Sigmoid colon (tissue), 7 donors: Measurements from ENCODE around the gene CHRNA9. TPM values are rescaled to one million over a fixed set of nuclear protein-coding genes. Genes with fewer than 3 reads are reported as not detected.

Experiments used
- DNase-seq: peaks from one replicate; pipeline ENCODE4 v3.0.0-alpha.2; 2019
- H3K27ac ChIP-seq, 4 donors: fragments of 200-600 bp; sonication (generic); one replicate each; pipeline ENCODE4 v1.5.1; 2016 to 2019; ENCODE audit warnings: mild to moderate bottlenecking in 1 of 4
- H3K27me3 ChIP-seq, 3 donors: fragments of 200-600 bp; sonication (generic); one replicate each; pipeline ENCODE4 v1.5.1; 2019; ENCODE audit warnings: mild to moderate bottlenecking in 1 of 3
- H3K36me3 ChIP-seq, 4 donors: fragments of 200-600 bp; sonication (generic); one replicate each; pipeline ENCODE4 v1.5.1; 2016 to 2019
- H3K4me1 ChIP-seq, 4 donors: fragments of 200-600 bp; sonication (generic); one replicate each; pipeline ENCODE4 v1.5.1; 2017 to 2019
- H3K4me3 ChIP-seq, 4 donors: fragments of 200-600 bp; sonication (generic); one replicate each; pipeline ENCODE4 v1.5.1; 2017 to 2019; ENCODE audit warnings: mild to moderate bottlenecking in 2 of 4, moderate library complexity in 1 of 4
- H3K9me3 ChIP-seq, 4 donors: fragments of 200-600 bp in 3 of 4; sonication (generic) in 3 of 4; one replicate each; pipeline versions ENCODE4 v1.5.1 to v1.6.1; 2013 to 2019
- CTCF ChIP-seq, 4 experiments: fragments of 450-650 bp in 3 of 4; fragments of 200-600 bp in 1 of 4; IDR thresholded peaks; one replicate each; pipeline ENCODE4 v1.5.1; 2016 to 2019; ENCODE audit warnings: antibody characterized with exemption in 4 of 4, mild to moderate bottlenecking in 3 of 4, moderate library complexity in 2 of 4
- EP300 ChIP-seq, 4 donors: sonication (generic); formaldehyde crosslinking; IDR thresholded peaks; one replicate each; pipeline ENCODE4 v1.6.1; 2017; ENCODE audit warnings: antibody characterized with exemption in 4 of 4
- POLR2A ChIP-seq, 2 donors: fragments of 450-650 bp; IDR thresholded peaks; one replicate each; pipeline ENCODE4 v1.6.1; 2016; ENCODE audit warnings: antibody characterized with exemption in 2 of 2, mild to moderate bottlenecking in 2 of 2, moderate library complexity in 2 of 2
- POLR2AphosphoS5 ChIP-seq, 4 donors: sonication (generic); formaldehyde crosslinking; IDR thresholded peaks; one replicate each; pipeline ENCODE4 v1.6.1; 2017; ENCODE audit warnings: antibody characterized with exemption in 4 of 4
- WGBS, 2 donors: extraction: QIAGEN DNeasy Blood & Tissue Kit; methylation state at CpG; one replicate each; pipeline ENCODE4 v1.1.7; 2013; 5-methylcytosine and 5-hydroxymethylcytosine counted together
- intact Hi-C: fragments of 100-400 bp; cut with DNase I; formaldehyde crosslinking; loops from one replicate; pipeline ENCODE4 v1.15.1; 2023
- polyA plus RNA-seq, 3 donors: library from polyadenylated mRNA; stranded (reverse); fragments of 200-250 nt; gene quantifications; one replicate each; pipeline ENCODE4 v1.2.3, GENCODE V29; 2013
- total RNA-seq, 4 donors: library from RNA; depleted of rRNA; stranded (reverse); fragments of >200 nt; gene quantifications; one replicate each; pipeline ENCODE4 v1.1.0, GENCODE V29; 2016
- donor health status: healthy with polysubstance abuse.
- donor health status: Bipolar disorder and iron deficiency.
- donor health status: healthy.

The CHRNA9 gene
- total and polyA plus RNA-seq, 7 donors = not detected

- no peaks in the 10 kb centered on the region for H3K9me3 ChIP-seq
- no peak overlapping the region for H3K27ac ChIP-seq
- no peak overlapping the region for H3K4me3 ChIP-seq
- H3K27me3 ChIP-seq = no peaks in the 10 kb centered on the region
- intact Hi-C loops = no loop called here
- peaks cover 0 to 18% (median 13%) of the 10 kb centered on the region in 4 donors for H3K4me1 ChIP-seq
- 57 to 86% methylated on average over 5 of the region's 5 CpGs for WGBS, 2 donors
- no peaks in the 10 kb centered on the region for H3K36me3 ChIP-seq
- DNase-seq = no peak
- TF ChIP-seq POLR2A (IDR thresholded peaks at IDR 0.05) (no peak), POLR2AphosphoS5 (IDR thresholded peaks at IDR 0.05) (no peak), EP300 (IDR thresholded peaks at IDR 0.05) (no peak), CTCF (IDR thresholded peaks at IDR 0.05) (no peak)
These were observed 20.2 kb upstream of the CHRNA9 start for GRCh38 chr4:40314951-40315350.

GRCh38 chr4:40316333-40316781, 18.8 kb upstream of the CHRNA9 start:
- H3K27ac ChIP-seq = peak overlapping the region; percentile 59 to 80 (median 66)
- H3K27me3 ChIP-seq = no peaks in the 10 kb centered on the region
- WGBS, 2 donors = 7 to 17% methylated on average over 3 of the region's 3 CpGs
- intact Hi-C loops = no loop called here
- TF ChIP-seq POLR2A (IDR thresholded peaks at IDR 0.05) (no peak), POLR2AphosphoS5 (IDR thresholded peaks at IDR 0.05) (peak in 1 of 4 donors; percentile 36), CTCF (IDR thresholded peaks at IDR 0.05) (no peak)
- no peaks in the 10 kb centered on the region for H3K9me3 ChIP-seq
- H3K4me1 ChIP-seq = peaks cover 0 to 18% (median 13%) of the 10 kb centered on the region in 4 donors
- DNase-seq = peak; percentile 44
- H3K4me3 ChIP-seq = peak overlapping the region in 1 of 4 donors; percentile 29
- H3K36me3 ChIP-seq = no peaks in the 10 kb centered on the region

- intact Hi-C loops = no loop called here
- peak; percentile 43 to 80 (median 59) for TF ChIP-seq CTCF (IDR thresholded peaks at IDR 0.05)
- peak in 3 of 4 donors; percentile 7 to 45 (median 17) for TF ChIP-seq POLR2AphosphoS5 (IDR thresholded peaks at IDR 0.05)
- no peak for TF ChIP-seq POLR2A (IDR thresholded peaks at IDR 0.05)
- no peak for TF ChIP-seq EP300 (IDR thresholded peaks at IDR 0.05)
- 7 to 8% methylated on average over 19 of the region's 19 CpGs for WGBS, 2 donors
These were observed 18.1 kb upstream of the CHRNA9 start for GRCh38 chr4:40316782-40317635.

GRCh38 chr4:40317916-40318658, 17.0 kb upstream of the CHRNA9 start:
- WGBS, 2 donors = 85 to 93% methylated on average over 10 of the region's 10 CpGs
- DNase-seq = no peak
- Histone ChIP-seq H3K4me1 (peaks cover 0 to 18% (median 13%) of the 10 kb centered on the region in 4 donors), H3K9me3 (no peaks in the 10 kb centered on the region), H3K27me3 (no peaks in the 10 kb centered on the region), H3K27ac (peak overlapping the region in 1 of 4 donors; percentile 80), H3K4me3 (no peak overlapping the region), H3K36me3 (no peaks in the 10 kb centered on the region)
- intact Hi-C loops = no loop called here
- no peak for TF ChIP-seq EP300 (IDR thresholded peaks at IDR 0.05)
- no peak for TF ChIP-seq POLR2AphosphoS5 (IDR thresholded peaks at IDR 0.05)
- TF ChIP-seq CTCF (IDR thresholded peaks at IDR 0.05) = no peak
- no peak for TF ChIP-seq POLR2A (IDR thresholded peaks at IDR 0.05)

More at GRCh38 chr4:40316782-40317635, 18.1 kb upstream of the CHRNA9 start:
- no peaks in the 10 kb centered on the region for H3K27me3 ChIP-seq
- H3K36me3 ChIP-seq = no peaks in the 10 kb centered on the region
- DNase-seq = peak; percentile 73
- peaks cover 0 to 18% (median 13%) of the 10 kb centered on the region in 4 donors for H3K4me1 ChIP-seq
- H3K9me3 ChIP-seq = no peaks in the 10 kb centered on the region
- peak overlapping the region; percentile 59 to 80 (median 66) for H3K27ac ChIP-seq
- H3K4me3 ChIP-seq = peak overlapping the region in 3 of 4 donors; percentile 24 to 33 (median 29)
